H7 (cell line): Measurements from ENCODE around the gene LSG1. TPM values are rescaled to one million over a fixed set of nuclear protein-coding genes. Genes with fewer than 3 reads are reported as not detected.

Experiments
- DNase-seq: peaks from one replicate; pipeline ENCODE4 v3.0.0; 2012
- H3K27me3 ChIP-seq: 2 replicates; pipeline ENCODE4 v1.6.0; 2011; ENCODE audit warnings: mild to moderate bottlenecking, low read length; ENCODE audit not compliant: control insufficient read depth, insufficient read depth
- H3K36me3 ChIP-seq: replicated peaks from 2 replicates; pipeline ENCODE4 v1.5.1; 2011; ENCODE audit warnings: low read length; ENCODE audit not compliant: control insufficient read depth, insufficient read depth
- H3K4me3 ChIP-seq: 2 replicates; pipeline ENCODE4 v1.5.1; 2011; ENCODE audit warnings: low read depth, mild to moderate bottlenecking, control low read depth, low read length, moderate library complexity; ENCODE audit not compliant: insufficient read depth
- total RNA-seq: library from RNA; depleted of rRNA; stranded (reverse); fragments of >200 nt; shearing (Covaris generic); gene quantifications from 2 replicates; pipeline ENCODE4 v1.2.3, GENCODE V29; 2014

The LSG1 gene
- total RNA-seq, 1 experiment from 2014 or later, result 47.1 TPM

DNA sequence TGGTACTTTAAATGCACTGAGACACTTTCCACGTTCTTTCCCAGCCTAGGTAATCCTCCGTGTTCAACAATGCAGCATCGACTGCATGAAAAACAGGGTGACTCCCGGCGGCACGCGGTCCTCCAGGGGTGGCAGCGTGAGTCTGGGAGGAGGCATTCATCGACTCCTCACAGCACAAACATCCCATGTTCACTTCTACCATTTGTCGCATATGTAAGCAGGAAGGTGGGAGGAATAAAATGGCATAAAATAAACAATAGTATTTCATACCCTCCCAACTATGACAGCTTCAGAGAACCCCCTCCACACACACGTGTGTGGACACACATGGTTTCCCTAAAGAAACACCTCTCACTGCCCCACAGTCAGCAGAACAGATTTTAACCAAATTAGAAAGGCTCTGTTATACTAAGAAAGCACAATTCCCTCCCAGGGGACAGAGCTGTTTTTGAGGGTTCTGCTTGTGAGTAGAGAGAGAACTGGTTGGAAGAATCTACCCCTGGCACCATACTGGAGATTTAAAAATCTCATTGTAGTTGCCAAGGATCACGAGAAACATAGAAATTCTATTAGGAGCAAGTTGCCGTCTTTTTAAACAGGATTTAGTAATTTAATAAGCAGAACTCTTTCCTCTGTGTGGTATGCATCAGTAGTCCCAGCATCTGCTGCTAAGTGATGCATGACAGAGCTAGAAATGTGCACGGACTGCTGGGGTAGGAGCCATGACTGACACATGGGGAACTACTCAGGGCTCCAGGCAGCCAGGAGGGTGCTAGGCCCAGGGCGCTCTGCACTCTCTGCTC lies 19.7 kb upstream of the LSG1 start:
- DNase-seq, result no peak
- H3K36me3 ChIP-seq, result no peaks in the 10 kb centered on the region
- H3K4me3 ChIP-seq, result no peak overlapping the region
- peaks cover 9% of the 10 kb centered on the region for H3K27me3 ChIP-seq

DNA sequence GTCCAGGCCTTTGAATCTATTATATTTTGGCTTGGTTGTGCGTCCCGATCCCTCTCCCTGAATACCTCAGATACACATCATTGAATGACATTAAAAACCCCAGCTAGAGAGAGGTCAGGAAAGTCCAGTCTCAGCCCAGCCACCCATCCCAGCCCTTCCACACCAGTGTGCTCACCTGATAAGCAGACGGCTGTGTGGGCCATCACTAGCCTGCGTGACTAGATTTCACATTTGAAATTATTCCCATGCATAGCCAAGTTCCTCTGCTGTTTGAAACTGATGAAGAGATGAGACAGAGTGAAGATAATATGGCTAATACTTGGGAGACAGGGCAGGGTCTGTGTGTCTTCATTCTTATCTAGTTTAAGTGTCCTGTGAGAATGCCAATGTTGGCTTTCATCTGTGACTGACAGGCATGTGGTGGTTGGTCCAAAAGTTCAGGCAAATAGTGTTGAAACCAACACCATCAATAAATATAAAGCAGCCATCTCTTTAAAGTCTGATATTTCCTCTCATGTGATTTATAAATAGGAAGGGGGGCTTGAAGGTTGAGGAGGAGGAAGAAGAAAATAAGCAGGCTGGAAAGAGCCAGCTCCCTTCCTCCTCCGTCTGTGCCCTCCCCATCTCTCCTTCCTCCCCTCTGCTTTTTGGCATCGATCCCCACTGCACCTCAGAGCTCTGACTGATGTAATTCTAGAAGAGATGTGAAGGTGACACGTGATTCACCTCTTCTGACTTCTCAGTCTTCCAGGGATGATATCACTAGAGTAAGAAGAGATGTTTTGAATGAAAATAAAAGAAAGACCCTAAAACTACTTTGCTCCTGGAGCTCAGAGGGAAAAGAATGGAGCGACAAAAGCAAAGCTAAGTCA lies 18.7 kb upstream of the LSG1 start:
- no peak overlapping the region for H3K4me3 ChIP-seq
- H3K36me3 ChIP-seq, result no peaks in the 10 kb centered on the region
- peaks cover 19% of the 10 kb centered on the region for H3K27me3 ChIP-seq
- no peak for DNase-seq

DNA sequence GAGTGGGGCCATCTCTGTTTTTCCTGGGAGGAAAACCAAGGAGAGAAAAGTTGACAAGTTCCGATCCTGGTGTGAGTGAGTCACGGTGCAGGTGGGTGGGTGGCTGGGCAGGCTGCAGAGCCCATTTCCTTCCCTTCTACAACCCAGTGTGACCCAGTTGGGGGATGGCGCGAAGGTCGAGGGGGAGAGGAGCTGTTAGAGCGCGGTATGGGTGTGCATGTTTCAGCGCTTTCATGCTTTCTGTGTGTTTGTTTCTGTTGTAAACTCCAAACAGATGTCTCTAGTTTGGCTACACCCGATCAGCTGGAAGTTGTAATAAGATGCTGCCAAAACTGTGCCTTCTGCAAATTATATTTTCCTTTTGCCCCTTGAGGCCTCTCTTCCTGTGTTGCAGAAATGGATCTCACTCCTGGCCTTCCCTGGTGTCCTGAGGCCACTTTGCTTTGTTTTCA lies 17.5 kb upstream of the LSG1 start:
- no peaks in the 10 kb centered on the region for H3K36me3 ChIP-seq
- DNase-seq, result no peak
- peaks cover 30% of the 10 kb centered on the region for H3K27me3 ChIP-seq
- H3K4me3 ChIP-seq, result no peak overlapping the region

DNA sequence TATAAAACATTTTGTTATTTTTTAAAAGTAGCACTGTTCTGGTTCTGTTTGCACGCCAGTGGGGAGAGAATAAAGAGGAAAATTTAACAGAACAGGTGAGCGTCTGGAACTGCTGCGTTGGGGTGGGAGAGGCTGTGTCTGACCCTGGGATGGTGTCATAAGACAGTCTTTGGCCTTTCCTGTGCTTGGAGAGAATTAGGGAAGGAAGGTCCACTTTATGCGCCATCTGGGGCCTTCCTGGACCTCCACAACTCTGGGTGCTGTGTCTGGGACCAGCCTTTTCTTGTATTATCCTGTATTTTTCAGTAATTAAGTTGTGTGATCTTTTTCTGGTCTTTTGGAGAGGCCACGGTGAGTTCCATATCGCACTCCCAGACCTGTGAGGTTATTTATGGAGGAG lies 17.0 kb upstream of the LSG1 start:
- Histone ChIP-seq H3K27me3 (peaks cover 33% of the 10 kb centered on the region), H3K36me3 (no peaks in the 10 kb centered on the region), H3K4me3 (no peak overlapping the region)
- no peak for DNase-seq

DNA sequence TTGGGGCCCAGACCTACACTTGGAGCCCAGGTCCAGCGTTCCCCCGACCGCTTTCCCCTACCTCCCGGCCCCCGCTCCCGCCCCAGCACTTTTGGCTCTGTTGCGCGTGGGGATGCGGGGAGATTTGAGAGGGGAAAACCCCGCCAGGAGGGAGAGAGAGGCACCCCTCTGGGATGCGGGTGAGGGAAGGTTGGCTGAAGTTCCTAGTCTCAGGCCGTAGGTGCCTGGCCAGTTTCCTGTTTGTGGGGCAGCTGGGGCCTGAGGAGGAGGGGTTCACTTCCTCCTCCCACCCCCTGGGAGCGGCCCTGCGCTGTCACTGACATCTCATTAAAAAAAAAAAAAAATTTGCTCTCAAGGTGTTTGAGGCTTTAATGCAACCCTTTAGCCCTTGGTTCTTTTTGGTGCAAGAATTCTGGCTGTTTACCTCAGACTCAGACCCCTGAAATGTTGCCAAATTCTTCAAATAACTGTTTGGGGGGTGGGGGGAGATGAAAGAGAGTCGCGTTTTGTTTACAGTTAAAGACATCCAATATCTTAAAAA lies 16.3 kb upstream of the LSG1 start:
- Histone ChIP-seq H3K4me3 (peak overlapping the region; percentile 69), H3K36me3 (no peaks in the 10 kb centered on the region), H3K27me3 (peaks cover 33% of the 10 kb centered on the region)
- DNase-seq, result peak; percentile 87

DNA sequence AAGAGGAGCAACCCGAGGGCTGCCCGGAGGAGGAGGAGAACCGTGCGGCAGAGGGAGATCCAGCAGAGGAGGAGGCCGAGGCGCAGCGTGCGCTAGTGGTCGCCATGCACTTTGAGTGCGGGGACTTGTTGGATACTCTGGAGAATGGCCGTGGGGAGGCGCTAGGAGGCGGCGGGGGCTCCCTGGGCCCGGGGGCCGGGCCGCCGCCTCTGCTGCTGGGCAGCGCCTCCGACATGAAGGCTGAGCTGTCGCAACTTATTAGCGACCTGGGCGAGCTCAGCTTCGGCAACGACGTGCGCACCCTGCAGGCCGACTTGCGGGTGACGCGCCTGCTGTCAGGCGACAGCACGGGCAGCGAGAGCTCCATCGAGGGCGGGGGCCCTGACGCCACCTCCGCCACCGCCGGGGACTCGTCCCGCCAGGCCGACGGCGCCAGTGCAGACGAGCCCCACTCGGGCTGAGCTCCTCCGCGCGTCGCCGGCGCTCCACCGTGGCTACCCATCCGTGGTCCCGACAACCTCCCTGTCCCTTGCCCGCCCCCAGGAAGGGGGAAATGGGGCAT lies 15.7 kb upstream of the LSG1 start:
- DNase-seq, result peak; percentile 92

DNA sequence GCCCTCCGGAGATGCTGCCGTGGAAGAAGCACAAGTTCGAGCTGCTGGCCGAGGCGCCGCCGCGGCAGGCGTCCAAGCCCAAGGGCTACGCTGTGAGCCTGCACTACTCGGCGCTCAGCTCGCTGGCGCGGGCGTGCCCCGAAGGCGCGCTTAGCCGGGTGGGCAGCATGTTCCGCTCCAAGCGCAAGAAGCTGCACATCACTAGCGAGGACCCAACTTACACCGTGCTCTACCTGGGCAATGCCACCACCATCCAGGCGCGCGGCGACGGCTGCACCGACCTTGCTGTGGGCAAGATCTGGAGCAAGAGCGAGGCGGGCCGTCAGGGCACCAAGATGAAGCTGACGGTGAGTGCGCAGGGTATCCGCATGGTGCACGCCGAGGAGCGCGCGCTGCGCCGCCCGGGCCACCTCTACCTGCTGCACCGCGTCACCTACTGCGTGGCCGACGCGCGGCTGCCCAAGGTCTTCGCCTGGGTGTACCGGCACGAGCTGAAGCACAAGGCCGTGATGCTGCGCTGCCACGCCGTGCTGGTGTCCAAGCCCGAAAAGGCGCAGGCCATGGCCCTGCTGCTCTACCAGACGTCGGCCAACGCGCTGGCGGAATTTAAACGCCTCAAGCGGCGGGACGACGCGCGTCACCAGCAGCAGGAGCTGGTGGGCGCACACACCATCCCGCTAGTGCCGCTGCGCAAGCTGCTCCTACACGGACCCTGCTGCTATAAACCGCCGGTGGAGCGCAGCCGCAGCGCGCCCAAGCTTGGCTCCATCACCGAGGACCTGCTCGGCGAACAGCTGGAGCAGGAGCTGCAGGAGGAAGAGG lies 15.0 kb upstream of the LSG1 start:
- H3K27me3 ChIP-seq, result peaks cover 33% of the 10 kb centered on the region
- H3K36me3 ChIP-seq, result no peaks in the 10 kb centered on the region
- DNase-seq, result peak; percentile 82
- H3K4me3 ChIP-seq, result peak overlapping the region; percentile 69

More for the DNA sequence above, 15.7 kb upstream of the LSG1 start:
- H3K4me3 ChIP-seq, result peak overlapping the region; percentile 69
- H3K27me3 ChIP-seq, result peaks cover 33% of the 10 kb centered on the region
- H3K36me3 ChIP-seq, result no peaks in the 10 kb centered on the region

DNA sequence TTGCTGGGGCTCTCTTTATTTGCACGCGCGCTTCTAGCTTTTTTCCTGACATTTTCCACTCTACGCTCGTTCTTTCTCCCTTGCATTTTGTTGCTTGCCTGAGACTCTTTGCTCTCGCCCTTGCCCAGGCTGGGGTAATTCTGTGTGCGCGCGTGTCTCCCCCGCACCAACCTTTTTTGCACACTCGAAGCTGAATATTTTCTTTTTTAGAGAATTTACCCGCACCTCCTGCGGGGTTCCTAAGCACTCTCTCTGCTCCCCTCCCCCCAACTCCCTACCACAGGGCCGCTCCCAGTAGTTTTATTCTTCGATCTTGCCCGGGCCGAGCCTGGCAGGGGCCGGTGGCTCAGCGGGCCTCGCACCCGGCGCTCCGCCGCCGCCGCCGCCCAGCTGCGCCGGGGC lies 14.4 kb upstream of the LSG1 start:
- DNase-seq, result peak; percentile 77
- Histone ChIP-seq H3K36me3 (no peaks in the 10 kb centered on the region), H3K4me3 (peak overlapping the region; percentile 69), H3K27me3 (peaks cover 33% of the 10 kb centered on the region)

DNA sequence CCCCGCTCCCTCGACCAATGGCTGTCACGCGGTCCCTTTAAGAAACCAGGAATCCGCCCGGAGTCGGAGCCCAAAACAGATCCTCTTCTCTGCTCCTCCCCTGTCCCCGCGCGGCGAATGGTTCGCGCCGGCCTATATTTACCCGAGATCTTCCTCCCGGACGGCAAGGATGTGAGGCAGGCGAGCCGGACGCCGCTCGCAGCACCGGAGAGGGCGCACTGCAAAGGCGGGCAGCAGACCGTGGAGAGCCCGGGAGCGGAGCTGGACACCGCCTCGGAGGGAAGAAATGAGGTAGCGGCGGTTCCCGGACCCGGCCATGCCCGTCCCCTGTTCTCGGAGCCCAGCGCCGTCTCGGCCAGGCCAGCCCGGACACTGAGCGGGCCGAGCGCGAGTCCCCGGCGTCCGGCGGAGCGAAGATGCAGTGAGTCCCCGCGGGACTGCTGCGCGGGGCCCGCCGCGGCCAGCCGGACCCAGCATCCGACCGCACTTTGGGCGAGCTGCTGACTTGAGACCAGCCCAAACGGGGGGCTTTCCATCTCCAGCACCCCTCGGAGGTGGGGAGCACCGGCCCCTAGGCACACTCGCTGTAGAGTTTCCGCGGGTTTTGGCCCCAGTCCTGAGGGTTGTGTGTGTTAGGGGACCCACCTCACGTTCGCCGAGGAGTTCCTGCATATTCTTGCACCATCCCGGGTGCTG lies 13.9 kb upstream of the LSG1 start, which contains the start of gene FAM43A:
TSS of gene FAM43A (plus strand) at position 166 of the 696 bp plus-strand sequence. CDS start 944 bp downstream, outside the sequence.
- peaks cover 33% of the 10 kb centered on the region for H3K27me3 ChIP-seq
- peak within 1 kb of the TSS; percentile 69 for H3K4me3 ChIP-seq
- DNase-seq, result peak; percentile 92
- H3K36me3 ChIP-seq, result no peaks in the 10 kb centered on the region

DNA sequence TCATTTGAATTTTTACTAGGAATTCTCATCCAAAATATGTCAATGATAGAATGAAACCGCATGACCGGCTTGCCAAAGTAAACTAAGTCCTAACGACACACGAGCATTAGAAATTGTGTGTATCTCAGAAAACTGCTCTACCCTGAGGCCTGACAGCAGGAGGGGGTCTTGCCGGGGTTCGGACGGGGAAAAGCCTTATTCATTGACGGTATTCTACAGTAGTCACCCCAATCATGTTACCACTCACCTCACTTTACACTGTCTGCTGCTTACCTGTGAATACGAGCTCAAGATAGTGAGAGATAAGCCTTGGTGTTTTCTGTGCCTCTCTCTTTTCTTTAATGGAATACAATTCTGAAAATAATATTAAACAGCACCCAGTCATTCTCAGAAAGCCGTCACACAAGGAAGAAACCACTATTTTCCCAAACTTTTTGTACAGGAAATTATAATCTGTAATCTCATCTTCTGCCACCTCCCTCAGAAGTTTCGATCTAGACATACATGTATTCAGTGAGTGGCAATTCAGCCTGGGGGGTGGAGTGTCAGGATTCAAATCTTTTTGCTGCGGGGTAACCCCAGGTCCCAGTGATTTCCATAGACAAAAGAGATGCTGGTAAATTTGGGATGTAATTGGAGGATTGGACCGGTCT lies 13.2 kb upstream of the LSG1 start:
- H3K4me3 ChIP-seq, result peak overlapping the region; percentile 69
- no peak for DNase-seq
- H3K27me3 ChIP-seq, result peaks cover 33% of the 10 kb centered on the region
- H3K36me3 ChIP-seq, result no peaks in the 10 kb centered on the region

DNA sequence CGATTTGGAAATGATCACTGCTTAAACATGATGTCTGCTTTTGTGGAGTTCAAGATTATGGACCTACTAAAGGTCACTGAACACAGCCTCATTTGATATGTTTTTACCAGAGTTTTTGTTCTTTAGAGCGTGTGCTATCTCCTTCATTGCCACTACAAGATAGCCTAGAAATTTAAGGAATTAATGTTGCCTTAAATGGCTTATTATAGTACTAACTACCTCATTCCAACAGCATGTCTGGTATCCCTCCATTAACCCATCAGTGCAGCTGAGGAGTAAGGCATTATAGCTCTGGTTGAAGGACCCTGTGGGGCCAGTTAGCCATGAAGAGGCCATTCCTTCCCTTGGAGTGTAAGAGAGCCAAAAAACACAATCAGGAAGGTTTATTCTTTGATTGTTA lies 11.4 kb upstream of the LSG1 start:
- Histone ChIP-seq H3K36me3 (no peaks in the 10 kb centered on the region), H3K4me3 (no peak overlapping the region), H3K27me3 (peaks cover 33% of the 10 kb centered on the region)
- no peak for DNase-seq

DNA sequence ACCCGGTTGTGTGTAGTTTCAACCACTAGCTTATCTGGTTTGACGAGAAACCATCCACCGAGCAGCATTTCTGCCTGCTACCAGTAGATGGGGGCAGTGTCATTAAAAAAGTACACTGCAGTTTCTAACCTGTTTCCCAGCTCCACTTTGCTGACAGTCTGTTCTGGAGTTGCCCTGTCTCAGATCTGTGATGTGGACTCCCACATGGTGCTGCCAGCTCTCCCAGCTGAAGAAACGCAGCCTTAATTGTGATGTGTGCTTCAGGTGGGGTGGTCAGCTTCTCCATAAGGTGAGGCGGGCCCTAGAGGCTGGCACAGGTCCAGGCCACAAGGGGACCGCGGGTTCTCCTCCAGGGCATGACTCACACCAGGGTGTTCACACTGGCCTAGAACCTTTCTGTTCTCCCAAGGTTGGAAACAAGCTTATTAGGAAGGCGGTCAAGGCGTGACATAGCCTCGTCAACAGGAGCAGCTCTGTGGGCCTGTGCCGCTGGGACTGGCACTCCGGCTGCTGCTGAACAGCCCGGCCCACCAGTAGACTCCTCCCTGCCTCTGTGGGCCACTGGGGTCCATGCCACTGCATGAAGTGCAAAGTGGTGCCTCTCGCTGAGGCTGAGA lies 10.8 kb upstream of the LSG1 start:
- DNase-seq, result peak; percentile 84

More for the DNA sequence above, 10.8 kb upstream of the LSG1 start:
- H3K4me3 ChIP-seq, result no peak overlapping the region
- H3K36me3 ChIP-seq, result no peaks in the 10 kb centered on the region
- peaks cover 33% of the 10 kb centered on the region for H3K27me3 ChIP-seq
